Body of pancreas (tissue), 4 donors: ENCODE results near the gene IFI6.

Experiments
- POLR2A ChIP-seq, 3 donors: fragments of 450-650 bp; IDR thresholded peaks; one replicate each; pipeline ENCODE4 v1.6.1; 2016; ENCODE audit warnings: antibody characterized with exemption in 3 of 3, mild to moderate bottlenecking in 2 of 3
- TF ChIP-seq, protein P1 (sequence below), 7 experiments: fragments of 450-650 bp in 4 of 7; fragments of 200-600 bp in 3 of 7; sonication (generic) in 3 of 7; IDR thresholded peaks; one replicate each; pipeline ENCODE4 v1.5.1; 2016 to 2019; ENCODE audit warnings: antibody characterized with exemption in 7 of 7

DNA sequence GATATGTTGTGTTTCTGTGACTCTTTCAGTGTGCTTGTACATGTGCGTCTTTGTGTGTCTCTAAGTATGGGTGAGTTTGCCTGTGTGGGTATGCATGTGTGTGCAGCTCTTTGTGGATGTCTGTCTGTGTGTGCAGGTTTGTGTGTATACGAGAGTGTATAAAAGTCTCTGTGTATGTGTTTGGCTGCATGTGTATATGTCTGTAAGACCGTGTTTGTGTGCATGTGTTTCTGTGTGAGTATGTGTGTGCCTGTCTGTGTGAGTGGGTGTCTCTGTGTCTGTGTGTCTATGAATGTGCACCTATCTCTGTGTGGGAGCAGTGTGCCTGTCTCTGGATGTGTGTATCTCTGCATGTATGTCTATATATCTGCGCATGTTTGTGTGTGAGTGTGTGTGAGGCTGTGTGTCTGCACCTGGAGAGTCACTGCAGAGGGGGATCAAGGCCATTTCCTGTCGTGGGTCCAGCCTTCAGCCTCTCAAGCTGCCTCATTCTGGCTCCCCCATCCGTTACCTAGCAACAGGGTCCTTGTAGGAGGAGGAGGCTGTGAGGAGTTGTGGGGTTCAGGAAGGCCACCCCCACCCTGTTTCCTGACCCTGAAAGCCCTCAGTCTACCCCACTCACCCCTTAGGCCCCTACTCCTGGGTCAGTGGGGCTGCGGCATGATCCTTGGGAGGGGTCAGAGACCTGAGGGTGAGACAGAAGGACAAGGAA is 47.4 kb downstream of the IFI6 start:
- TF ChIP-seq, protein P1, sequence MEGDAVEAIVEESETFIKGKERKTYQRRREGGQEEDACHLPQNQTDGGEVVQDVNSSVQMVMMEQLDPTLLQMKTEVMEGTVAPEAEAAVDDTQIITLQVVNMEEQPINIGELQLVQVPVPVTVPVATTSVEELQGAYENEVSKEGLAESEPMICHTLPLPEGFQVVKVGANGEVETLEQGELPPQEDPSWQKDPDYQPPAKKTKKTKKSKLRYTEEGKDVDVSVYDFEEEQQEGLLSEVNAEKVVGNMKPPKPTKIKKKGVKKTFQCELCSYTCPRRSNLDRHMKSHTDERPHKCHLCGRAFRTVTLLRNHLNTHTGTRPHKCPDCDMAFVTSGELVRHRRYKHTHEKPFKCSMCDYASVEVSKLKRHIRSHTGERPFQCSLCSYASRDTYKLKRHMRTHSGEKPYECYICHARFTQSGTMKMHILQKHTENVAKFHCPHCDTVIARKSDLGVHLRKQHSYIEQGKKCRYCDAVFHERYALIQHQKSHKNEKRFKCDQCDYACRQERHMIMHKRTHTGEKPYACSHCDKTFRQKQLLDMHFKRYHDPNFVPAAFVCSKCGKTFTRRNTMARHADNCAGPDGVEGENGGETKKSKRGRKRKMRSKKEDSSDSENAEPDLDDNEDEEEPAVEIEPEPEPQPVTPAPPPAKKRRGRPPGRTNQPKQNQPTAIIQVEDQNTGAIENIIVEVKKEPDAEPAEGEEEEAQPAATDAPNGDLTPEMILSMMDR (IDR thresholded peaks at IDR 0.05): no peak
- no peak for TF ChIP-seq POLR2A (IDR thresholded peaks at IDR 0.05)
